Fibroblast of skin of right biceps (primary cell): ENCODE data around the gene TRPM8.
"Not testable (repeated sequence)": the region's sequence is repeated elsewhere in the genome, so short reads cannot be mapped to it uniquely, and the experiment has no call there.

ENCODE experiments used
- DNase-seq: peaks from one replicate; pipeline ENCODE4 v3.0.0-alpha.2; 2013

Gene TRPM8

DNA sequence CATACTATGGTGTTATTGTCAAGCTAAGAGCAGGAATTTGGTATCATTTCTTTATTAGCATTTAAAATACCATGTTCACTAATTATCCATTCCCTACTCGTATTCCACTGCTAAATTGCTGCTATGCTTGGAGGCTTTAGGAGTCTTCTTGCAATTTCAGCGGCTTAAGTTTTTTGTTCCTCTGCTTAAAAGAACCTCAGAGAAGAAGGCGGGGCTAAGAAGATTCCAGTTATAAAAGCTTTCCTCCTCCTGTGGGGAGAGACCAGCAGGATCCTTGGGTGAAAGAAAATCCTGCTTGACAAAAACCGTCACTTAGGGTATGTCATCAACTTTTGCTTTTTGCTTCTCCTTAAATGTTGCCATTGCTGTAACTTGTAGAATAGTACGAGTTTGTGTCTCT is at the start of gene TRPM8:
Gene TRPM8 (plus strand): TSS at position 258 of the 400 bp plus-strand sequence. CDS start 9,165 bp downstream, outside the sequence.
- no peak for DNase-seq

DNA sequence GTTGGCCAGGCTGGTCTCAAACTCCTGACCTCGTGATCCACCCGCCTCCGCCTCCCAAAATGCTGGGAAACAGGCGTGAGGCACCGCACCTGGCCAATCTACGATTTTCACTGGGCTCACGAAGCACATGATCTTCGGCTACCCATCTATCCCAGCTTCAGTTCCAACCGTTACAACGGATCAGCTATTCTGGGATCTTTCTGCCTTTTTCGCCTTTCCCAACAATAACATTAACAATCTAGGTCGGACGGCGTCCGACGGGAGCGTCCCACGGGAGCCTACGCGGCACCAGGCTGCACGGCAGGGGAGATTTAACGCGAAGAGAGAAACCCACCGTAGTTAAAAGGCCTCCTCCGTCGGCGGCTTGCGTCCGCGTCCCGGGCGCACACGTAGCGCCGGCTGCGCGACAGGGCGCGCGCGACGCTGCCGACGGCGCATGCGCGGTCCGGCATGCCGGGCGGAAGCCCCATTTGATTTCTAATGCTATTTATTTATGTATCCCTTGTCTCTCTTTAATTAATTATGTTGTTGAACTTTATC is 49.1 kb upstream of the TRPM8 start, which contains the start of gene MSL3B:
Gene MSL3B (minus strand): TSS at position 394 of the 540 bp plus-strand sequence.
- DNase-seq = peak; percentile 68

DNA sequence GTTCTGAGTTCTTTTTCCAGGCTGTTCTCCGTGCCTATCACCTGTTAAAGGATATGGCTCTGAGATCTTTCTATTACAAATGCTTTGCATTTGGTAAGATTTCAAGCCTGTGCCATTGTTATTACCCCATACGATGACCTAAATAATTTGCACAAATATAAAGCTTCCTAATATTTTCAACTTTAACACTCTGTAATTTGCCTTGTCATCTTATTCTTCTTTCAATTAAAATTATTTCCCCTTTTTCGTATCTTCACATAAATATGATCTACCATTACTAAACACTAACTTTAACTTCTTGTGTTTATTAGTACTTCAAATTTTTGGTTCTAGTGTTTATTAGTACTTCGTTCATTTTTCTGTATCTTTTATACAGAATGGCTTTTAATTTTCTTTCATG is 45.7 kb upstream of the TRPM8 start:
- DNase-seq = no peak

DNA sequence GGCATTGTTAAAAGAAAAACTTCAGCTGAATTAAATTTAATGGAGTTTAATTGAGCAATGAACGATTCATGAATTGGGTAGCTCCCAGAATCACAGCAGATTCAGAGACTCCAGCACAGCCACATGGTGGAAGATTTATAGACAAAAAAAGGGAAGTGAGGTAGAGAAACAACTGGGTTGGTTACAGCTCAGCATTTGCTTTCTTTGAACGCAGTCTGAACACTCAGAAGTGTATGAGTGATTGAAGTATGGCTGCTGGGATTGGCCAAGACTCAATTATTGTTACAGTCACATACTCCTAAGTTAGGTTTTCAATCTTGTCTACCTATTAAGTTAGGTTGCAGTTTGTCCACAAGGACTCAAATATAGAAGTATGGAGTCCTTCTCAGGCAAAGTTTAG is 45.0 kb upstream of the TRPM8 start:
- DNase-seq = not testable (repeated sequence)

DNA sequence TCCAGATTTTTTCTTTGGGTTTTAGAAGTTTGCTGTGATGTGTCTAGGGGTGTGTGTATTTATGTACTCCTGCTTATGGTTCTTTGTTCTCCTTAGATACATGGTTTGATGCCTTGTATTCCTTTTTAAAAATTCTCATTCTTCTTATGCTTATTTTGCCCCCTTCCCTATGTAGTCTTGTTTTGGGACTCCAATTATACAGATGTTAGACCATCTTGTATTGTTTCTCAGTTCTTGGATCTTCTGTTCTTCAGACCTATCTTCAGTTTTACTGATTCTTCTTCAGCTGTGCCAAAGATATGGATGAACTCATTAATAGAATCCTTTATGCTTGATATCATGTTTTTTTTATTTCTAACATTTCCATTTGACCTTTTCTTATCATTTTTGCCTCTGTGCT is 34.8 kb upstream of the TRPM8 start:
- DNase-seq = no peak

DNA sequence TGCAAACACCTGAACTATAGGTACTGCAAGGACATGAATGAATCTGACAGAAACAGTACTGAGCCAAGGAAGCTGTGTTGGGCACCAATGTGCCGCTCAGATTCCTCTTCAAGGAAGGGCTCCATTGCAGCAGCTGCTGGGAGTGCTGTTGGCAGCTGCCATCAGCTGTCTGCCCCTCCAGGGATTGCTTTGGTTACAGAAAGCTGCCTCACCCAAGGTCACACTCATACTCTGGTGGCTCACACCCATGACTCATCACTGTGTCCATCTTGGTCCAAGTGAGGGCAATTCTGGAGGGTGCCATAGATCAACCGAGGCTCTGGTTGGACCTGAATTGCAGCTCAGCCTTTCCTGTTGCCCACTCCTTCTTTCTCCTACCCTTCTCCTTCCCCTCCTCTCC is 24.4 kb upstream of the TRPM8 start:
- DNase-seq = no peak

DNA sequence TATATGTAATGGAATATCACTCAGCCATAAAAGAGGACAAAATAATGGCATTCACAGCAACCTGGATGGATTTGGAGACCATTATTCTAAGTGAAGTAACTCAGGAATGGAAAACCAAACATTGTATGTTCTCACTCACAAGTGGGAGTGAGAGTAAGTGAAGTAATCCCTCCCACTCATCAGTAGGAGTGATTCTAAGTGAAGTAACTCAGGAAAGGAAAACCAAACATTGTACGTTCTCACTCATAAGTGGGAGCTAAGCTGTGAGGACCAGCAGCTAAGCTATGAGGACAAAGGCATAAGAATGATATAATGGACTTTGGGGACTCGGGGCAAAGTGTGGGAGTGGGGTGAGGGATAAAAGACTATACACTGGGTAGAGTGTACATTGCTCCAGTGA is 20.9 kb upstream of the TRPM8 start:
- not testable (repeated sequence) for DNase-seq

DNA sequence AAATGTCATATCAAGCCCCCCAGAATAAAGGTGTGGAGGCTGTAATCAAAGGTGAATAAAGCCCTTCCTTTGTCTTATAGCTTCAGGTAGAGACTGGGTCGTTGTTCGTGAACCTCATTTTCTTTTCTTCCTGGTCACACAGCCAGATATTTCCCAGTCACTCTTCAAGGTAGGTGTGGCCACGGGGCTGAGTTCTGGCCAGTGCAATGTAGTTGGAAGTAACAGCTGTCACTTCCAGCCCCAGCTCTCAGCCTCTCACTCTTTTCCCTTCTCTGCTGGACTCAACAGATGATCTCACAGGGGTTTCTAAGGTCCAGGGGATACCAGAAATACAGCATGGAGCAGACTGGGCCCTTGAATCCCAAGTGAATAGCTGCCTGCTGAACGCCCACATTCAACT is 15.8 kb upstream of the TRPM8 start:
- no peak for DNase-seq

DNA sequence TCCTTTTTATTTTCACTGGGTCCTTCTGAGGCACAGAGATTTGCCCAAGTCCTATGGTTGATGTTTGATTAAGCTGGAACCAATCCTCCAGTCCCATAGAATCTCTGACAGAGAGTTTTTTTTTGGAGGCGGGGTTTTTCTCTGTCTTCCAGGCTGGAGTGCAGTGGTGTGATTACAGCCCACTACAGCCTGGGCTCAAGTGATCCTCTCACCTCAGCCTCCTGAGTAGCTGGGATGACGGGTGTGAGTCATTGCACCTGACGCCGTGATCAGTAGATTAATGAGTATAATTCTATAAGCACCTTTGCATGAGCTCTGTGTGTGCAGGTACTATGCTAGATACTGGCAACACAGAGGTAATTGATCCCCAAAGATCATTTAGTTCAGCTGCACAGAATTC is 15.3 kb upstream of the TRPM8 start:
- no peak for DNase-seq

DNA sequence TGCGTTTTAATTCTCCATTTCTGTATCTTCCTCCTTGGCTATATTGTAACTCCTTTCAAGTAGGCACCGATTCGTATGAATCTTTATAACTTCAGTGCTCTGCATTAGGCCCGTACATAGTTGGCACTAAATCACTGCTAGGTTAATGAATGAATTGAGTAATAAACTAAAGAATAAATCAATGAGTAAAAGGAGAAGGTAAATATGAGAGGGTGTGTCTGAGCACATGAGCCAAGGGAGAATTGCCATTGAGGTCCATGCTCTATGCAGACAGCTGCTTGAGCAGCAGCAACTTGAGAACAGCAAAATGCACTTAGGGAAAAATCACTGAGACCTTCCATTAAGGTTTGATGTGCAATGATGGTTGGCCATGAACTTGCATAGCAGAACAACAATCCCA is 11.2 kb upstream of the TRPM8 start:
- DNase-seq = no peak

DNA sequence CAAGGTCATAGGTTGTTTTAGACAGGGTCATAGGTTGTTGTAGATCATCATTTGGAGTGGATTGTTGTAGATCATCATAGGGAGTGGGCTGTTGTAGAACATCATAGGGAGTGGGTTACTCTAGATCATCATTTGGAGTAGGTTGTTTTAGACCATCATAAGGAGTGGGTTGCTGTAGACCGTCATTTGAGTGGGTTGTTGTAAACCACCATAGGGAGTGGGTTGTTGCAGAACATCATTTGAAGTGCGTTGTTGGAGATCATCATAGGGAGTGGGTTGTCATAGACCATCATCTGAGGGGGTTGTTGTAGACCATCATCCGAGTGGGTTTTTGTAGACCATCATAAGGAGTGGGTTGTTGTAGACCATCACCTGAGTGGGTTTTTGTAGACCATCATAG is 9.5 kb upstream of the TRPM8 start:
- DNase-seq = no peak

DNA sequence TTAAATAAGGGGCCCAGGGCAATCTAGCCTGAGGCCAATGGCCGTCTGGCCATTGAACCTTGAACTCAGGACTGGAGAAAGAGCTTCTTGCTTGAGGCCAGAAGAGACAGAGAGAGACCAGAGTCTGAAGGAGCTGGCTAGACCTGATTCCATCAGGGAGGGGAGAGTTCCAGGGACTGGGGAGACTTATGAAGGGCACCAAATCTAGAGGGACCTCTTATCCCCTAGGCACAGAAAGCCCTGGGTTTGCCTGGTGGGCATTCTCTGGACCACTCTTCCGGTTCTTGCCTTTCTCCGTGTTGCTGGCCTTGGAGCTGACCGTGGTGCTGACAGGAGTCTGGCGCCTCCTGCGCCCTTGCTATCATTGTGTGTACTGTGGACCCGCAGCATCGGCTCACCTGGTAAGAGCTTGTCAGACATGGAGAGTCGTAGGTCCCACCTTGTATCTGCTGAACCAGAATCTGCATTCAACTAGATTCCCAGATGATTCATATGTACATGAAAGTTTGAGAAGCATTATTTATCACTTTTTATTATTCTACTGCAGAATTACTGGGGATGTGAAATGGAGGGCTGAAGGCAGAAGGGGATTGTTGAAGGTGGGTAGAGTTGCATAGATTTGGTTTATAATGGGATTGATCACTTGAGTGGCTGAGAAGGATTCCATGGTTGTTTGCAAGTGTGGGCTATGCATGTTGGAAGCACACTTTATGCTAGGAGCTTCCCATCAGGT is 4.3 kb upstream of the TRPM8 start:
- DNase-seq = peak; percentile 43

DNA sequence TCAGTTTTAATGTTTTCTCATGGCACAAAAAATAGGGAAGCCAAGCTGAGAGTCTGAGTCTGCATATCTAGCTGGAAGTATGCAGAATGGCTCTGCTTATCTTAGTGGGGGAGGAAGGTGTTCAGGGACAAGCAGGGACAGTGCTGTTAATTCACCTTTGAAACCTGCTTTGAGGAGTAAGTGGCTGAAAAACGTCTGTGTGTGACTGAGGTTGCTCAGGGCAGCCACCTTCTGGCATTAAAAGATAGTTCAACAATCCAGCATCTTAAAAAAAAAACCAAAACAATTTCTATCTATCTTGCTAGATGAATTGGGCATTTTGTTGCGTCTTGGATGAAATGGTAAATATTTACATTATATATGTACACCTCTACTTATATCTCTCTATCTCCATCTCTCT is 2.0 kb upstream of the TRPM8 start:
- DNase-seq = no peak

DNA sequence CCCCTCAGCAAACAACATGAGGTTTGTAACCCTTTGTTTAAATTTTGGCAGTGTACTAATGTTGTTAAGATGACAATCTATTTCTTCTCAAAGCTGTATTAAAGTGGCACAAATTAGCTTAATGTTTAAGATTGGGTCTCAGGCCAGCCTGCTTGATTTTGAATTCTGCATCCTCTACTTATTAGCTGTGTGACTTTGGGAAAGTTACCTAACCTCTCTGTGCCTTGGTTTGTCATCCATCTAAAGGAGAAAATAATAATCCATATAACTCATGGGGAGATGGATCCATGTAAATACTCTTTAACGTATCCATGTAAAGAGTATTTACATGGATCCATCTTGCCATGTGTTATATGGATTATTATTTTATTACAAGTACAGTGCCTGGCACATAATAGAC is 2.1 kb downstream of the TRPM8 start:
- no peak for DNase-seq

DNA sequence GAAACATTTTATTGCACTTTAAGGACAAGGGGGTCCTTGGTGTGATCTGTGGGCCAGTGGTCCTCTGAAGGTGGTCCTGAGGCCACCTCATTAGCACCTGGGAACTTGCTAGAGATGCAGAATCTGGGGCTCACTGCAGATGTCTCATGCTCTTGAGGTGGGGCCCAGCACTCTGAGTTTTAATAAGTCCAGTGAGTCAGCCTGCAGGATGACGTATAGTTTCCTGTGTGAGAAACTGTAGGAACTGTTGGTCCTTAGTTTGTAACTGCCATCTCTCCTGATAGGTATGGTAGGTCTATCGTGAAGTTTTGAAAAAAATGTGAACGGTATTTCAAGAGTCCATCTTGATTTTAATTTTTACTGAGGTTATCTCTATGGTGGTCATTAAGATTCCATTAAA is 2.8 kb downstream of the TRPM8 start:
- peak; percentile 49 for DNase-seq

DNA sequence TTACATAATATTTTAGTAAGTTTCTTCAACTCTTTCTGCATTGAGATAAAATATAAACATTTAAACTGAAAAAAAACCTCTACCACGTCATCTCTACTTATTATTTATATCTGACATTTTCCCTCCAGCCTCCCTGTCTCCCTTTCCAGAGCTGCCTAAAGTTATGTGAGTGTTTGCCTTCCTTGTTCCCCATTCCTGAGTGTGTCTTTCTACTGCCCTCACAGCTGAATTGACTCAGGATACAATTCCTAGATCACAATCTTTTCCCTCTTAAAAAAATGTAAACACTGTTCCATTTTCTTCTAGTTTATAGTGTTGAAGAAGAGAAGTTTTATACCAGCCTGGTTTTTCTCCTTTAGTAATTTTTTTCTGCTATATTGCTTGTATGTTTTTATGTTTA is 5.3 kb downstream of the TRPM8 start:
- no peak for DNase-seq

DNA sequence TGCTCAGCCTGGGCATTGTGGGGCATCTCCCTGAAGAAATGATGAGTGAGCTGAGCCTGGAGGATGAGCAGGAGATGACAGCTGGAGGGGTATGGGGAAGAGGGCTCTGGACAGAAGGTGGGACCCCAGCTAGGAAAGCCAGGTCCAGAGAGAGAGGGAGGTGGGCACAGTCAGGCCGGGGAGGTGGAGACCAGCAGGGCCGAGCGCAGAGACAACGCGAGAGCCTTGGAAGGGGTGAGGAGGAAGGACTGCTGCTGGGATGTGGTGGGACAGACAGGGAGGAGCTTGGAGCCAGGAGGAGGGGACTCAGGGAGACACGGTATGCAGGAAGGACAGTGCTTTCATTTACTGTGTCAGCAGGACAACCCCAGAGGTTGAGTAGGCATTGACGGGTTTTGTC is 8.2 kb downstream of the TRPM8 start:
- DNase-seq = no peak

DNA sequence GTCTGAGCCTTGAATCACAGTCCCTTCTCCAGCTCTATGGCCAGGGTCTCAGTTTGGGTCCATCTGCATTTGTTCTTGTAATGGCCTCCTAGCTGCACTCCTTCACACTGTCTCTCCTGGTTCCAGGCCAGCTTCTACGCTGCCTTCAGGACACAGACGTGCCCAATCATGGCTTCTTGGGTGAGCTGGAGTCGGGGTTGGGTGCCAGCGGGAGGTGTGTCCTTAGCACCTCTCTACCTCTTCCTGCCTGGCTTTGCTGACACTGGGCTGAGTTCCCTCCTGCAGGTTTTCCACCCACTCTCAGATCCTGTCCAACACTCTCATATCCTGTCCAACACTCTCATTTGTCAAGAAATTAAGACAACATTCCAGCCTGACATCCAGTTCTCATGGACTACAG is 9.6 kb downstream of the TRPM8 start:
- DNase-seq = no peak

DNA sequence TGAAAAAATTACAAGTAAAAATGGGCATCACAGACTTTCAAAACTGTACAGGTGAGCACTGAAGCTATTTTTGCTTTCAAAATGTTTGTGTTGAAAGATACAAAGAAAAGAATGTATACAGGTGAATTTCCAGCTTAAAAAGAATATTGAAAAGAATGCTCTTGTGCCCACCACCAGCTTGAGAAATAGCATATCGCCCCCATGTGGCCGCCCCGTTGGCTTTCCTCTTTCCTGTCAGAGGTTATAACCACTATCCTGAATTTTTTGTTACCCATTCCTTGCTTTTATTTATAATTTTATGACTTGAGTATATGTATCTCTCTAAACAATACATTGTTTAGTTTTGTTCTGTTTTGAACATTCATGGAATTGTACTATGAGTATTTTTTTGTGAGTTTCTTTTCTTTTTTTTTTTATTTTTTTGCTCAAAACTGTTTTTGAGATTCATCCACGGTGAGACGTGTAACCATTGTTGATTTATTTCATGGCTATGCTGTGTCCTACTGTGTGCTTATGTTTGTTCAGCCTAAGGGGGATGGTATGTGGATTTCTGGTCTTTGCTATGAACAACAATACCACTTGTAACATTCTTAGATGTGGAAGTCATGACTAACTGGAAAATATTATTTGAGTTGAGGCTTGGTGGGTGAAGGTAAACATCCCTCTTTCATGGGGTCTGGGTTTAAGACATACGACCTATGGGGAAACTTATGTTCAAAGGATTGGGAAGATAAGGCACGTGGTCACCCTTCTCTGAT is 11.6 kb downstream of the TRPM8 start:
- DNase-seq = peak; percentile 16

DNA sequence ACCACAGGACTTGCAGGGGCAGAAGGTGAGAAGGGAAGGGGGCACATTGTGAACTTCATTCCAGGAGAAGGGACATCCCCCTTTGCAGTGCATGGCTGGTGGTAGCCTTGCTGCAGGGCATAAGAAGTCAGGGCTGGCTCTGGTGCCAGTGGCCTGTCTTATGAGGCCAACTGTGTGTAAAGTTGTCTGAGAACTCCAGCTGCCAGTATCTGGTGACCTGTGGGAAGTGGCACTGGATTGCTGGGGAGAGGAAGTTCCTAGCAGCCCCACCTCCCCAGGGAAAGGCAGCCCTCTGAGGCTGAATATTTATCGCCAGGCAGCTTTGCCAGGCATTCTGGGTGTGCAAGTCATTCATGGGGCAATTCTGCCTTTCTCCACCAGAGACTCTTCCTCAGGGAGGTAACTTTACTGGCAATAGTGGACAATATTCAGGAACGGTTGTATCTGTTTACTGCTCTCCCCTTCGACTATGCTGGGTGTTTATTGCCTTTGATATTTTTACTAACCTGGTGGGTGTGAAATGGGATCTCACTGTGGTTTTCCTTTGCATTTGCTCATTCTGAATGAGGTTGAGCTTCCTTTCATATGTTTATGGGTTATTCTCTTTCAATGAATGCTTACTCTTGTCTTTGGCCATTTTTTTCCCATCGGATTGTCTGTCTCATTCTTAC is 12.3 kb downstream of the TRPM8 start:
- no peak for DNase-seq

DNA sequence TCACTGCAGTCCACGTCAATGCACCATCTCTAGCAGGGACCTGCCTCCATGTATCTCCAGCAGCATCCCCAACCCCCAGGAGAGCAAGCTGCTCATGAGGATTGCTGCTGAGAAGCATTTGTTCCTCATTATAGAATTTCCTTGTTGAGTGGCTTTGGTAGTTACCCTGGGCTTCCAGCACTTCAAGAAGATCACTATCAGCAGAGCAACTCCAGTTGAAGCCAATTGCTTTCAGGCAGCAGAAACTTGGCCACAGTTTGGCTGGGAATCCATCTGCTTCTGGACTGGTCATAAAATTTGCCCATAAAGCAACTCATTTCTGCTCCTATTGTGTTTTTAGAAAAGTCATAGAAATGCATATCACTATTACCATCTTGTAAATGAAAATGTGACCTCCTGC is 17.4 kb downstream of the TRPM8 start:
- DNase-seq = no peak

DNA sequence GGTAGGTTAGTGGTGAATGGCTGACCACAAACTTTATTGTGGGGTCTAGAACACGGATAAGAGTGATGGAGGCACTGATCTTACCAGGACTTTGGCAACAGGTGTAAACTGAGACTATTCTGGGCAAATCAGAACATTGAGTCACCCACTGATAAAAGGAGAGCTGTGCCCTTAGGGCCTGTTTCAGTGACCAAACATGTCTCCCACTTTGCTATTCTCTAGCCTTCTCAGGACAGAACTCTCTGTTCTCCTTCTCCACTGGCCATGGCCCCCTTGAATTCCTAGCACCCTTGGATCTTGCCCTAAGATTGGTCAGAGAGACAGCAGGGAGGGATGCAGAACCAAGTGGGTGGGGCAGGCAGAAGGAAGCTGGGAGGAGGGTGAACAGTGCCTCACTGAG is 18.3 kb downstream of the TRPM8 start:
- DNase-seq = no peak

DNA sequence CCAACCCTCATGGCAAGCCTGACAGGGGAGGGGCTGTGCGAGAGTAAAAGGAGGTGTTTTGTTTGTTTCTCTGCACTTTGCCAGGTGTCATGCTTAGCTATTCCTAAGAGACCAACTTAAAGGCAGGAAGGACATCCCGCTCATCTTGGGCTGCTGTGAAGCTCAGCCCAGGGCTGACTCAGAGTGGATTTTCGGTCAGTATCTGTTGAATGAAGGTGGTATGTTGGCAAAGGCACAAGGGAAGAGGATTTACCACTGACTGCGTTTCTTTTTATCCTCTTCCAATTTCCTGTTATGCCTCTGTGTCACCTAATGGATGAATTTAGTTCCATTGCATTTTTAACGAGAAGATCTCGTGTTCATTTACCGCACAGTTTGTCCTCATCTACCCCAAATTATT is 18.9 kb downstream of the TRPM8 start:
- DNase-seq = no peak
